Measurements from ENCODE around the gene UBE2J2.

DNA sequence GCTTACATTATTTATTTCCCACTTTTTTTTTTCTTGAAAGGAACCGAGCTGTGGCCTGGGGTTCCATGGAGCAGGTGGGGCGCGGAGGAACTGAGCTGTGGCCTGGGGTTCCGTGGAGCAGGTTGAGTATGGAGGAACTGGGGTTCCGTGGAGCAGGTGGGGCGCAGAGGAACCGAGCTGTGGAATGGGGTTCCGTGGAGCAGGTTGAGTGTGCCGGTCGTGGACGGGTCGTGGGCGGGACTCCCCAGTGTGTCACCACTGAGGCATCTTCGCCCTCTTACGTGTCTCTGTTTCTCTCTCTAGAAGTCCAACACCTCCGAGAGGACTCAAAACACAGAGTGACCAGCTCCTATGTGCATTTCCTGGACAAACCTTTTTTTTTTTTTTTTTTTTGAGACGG lies 5.4 kb upstream of the UBE2J2 start:
- TF ChIP-seq EZH2 (IDR thresholded peaks at IDR 0.05; ENCODE audit: insufficient read depth, poor library complexity, severe bottlenecking) = no peak
- no peak for TF ChIP-seq EZH2phosphoT487 (IDR thresholded peaks at IDR 0.05; ENCODE audit: insufficient read depth, low read depth)
